Upper lobe of left lung (tissue), 6 donors: ENCODE results near the gene CCDC106. TPM values are rescaled to one million over a fixed set of nuclear protein-coding genes. Genes with fewer than 3 reads are reported as not detected.

Experiments used
- ATAC-seq, 2 donors: fragments of 200-7000 bp; cut with Tn5 transposase; one replicate each; pipeline ENCODE4 v1.9.1; 2022; ENCODE audit warnings: mild to moderate bottlenecking in 2 of 2, moderate library complexity in 2 of 2; ENCODE audit not compliant: low FRiP score in 2 of 2
- DNase-seq, 2 donors: peaks; one replicate each; pipeline ENCODE4 v3.0.0-alpha.2; 2019 to 2020
- H3K27ac ChIP-seq, 4 donors: fragments of 200-600 bp; sonication (generic); one replicate each; pipeline ENCODE4 v1.5.1; 2016 to 2019
- H3K27me3 ChIP-seq, 4 donors: fragments of 200-600 bp; sonication (generic); one replicate each; pipeline ENCODE4 v1.5.1; 2017 to 2019
- H3K36me3 ChIP-seq, 4 donors: fragments of 200-600 bp; sonication (generic); one replicate each; pipeline ENCODE4 v1.5.1; 2016 to 2019
- H3K4me1 ChIP-seq, 4 donors: fragments of 200-600 bp; sonication (generic); one replicate each; pipeline ENCODE4 v1.5.1; 2018 to 2019
- H3K4me3 ChIP-seq, 4 donors: fragments of 200-600 bp; sonication (generic); one replicate each; pipeline ENCODE4 v1.5.1; 2017 to 2019; ENCODE audit warnings: mild to moderate bottlenecking in 2 of 4, moderate library complexity in 1 of 4
- H3K9me3 ChIP-seq, 4 donors: fragments of 200-600 bp; sonication (generic); one replicate each; pipeline ENCODE4 v1.5.1; 2018 to 2019
- EP300 ChIP-seq, 4 donors: sonication (generic); formaldehyde crosslinking; IDR thresholded peaks; one replicate each; pipeline ENCODE4 v1.5.1; 2017; ENCODE audit warnings: antibody characterized with exemption in 4 of 4, control low read depth in 2 of 4
- POLR2A ChIP-seq, 4 donors: fragments of 450-650 bp; IDR thresholded peaks; one replicate each; pipeline ENCODE4 v1.5.1; 2016 to 2017; ENCODE audit warnings: antibody characterized with exemption in 4 of 4, mild to moderate bottlenecking in 2 of 4
- POLR2AphosphoS5 ChIP-seq, 2 donors: sonication (generic); formaldehyde crosslinking; IDR thresholded peaks; one replicate each; pipeline ENCODE4 v1.5.1; 2017; ENCODE audit warnings: antibody characterized with exemption in 2 of 2
- WGBS, 2 donors: methylation state at CpG; one replicate each; pipeline ENCODE4 v1.1.5; 2017 to 2018; 5-methylcytosine and 5-hydroxymethylcytosine counted together
- total RNA-seq, 6 donors: library from RNA; depleted of rRNA in 4 of 6; stranded (reverse); fragments of >200 nt in 4 of 6; gene quantifications; one replicate each; pipeline versions ENCODE4 v1.1.0 to v1.2.1, GENCODE V29; 2016 to 2021
- TF ChIP-seq, protein P1 (sequence below), 6 experiments: fragments of 450-650 bp in 4 of 6; fragments of 200-600 bp in 2 of 6; sonication (generic) in 2 of 6; IDR thresholded peaks; one replicate each; pipeline ENCODE4 v1.5.1; 2016 to 2019; ENCODE audit warnings: antibody characterized with exemption in 6 of 6
- donor health status: DM: no; HTN: no; CAD: no; lungs with moderate emphysema.
- donor health status: DM: no; HTN: yes; CAD: no; lungs with severe emphysema.

Gene CCDC106
- total RNA-seq, 6 donors from 2014 or later, result 15.3 to 44.0 (median 17.1) TPM

DNA sequence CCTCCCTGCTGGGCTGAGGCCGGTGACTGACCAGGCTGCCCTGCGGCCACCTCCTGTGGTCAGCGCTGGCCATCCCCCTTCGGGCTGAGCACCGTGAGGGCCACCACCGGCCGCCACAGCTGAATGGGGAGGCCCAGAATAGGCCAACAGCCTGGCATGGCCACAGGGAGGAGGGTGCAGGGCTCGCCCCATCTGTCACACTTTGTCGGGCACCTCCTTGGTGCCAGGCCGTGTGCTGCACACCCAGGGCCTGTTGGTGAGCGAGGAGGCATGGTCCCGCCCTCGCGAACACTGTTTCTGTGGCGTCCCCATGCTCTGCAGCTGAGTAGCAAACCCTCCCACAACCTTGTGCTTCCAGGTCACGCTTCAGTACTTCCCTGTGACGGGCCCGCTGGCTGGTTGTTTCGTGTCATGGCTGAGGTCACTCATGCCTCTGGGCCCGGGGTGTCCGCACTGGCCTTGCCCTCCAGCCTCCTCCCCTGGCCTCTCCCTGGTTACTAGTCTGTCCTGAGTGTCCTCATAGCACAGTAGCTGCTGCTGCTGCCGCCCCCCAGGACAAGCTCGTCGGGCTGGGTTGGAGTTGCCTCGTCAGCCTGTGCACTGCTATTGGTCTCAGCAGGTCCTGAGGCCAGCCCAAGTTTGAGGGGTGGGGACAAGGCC lies 42.2 kb downstream of the CCDC106 start:
- TF ChIP-seq POLR2AphosphoS5 (IDR thresholded peaks at IDR 0.05) (no peak), POLR2A (IDR thresholded peaks at IDR 0.05) (no peak), EP300 (IDR thresholded peaks at IDR 0.05) (no peak)
- TF ChIP-seq, protein P1, sequence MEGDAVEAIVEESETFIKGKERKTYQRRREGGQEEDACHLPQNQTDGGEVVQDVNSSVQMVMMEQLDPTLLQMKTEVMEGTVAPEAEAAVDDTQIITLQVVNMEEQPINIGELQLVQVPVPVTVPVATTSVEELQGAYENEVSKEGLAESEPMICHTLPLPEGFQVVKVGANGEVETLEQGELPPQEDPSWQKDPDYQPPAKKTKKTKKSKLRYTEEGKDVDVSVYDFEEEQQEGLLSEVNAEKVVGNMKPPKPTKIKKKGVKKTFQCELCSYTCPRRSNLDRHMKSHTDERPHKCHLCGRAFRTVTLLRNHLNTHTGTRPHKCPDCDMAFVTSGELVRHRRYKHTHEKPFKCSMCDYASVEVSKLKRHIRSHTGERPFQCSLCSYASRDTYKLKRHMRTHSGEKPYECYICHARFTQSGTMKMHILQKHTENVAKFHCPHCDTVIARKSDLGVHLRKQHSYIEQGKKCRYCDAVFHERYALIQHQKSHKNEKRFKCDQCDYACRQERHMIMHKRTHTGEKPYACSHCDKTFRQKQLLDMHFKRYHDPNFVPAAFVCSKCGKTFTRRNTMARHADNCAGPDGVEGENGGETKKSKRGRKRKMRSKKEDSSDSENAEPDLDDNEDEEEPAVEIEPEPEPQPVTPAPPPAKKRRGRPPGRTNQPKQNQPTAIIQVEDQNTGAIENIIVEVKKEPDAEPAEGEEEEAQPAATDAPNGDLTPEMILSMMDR (IDR thresholded peaks at IDR 0.05), result no peak
- peaks cover 54 to 99% (median 90%) of the 10 kb centered on the region in 4 donors for H3K36me3 ChIP-seq
- no peaks in the 10 kb centered on the region for H3K27me3 ChIP-seq
- no peak overlapping the region for H3K4me3 ChIP-seq
- ATAC-seq, result no peak
- H3K9me3 ChIP-seq, result no peaks in the 10 kb centered on the region
- peaks cover 0 to 14% (median 3%) of the 10 kb centered on the region in 4 donors for H3K4me1 ChIP-seq
- 93 to 97% methylated on average over 7 to 23 of the region's 25 CpGs for WGBS, 2 donors
- peak in 1 of 2 donors; percentile 66 for DNase-seq
- no peak overlapping the region for H3K27ac ChIP-seq

DNA sequence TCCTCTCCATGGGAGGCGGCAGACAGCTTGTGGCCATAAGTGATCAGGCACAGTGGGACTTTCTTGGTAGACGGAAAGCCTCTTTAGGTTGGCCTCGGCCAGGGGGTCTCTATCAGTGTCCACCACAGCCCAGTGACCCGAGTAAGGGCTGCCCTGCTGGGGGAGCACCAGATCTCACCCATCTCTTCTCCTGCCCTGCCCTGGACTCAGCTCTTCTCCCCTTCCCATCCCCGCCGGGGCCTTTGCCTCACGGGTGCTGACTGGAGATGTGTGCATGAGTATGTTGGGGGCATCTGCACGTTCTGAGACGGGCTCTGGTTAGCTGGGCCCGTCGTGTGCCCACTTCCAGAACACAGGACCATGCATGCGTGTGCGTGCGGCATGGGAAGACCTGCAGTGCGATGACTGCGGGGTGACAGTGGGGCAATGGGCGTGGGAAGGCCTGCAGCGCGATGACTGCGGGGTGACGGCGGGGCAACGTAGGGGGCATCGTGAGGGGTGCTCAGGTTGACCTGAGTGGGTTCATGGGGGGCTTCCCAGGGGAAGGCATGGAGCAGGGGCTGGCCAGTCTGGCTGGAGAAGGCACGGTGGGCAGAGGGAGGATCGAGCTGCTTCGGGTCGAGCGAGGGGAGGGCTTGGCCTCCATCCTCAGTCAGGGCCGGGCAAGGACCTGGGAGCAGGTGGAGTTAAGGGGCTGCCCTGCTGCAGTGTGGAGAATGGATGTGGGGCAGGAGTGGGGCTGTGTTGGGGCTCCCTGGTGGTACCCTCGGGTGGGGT lies 42.9 kb downstream of the CCDC106 start:
- TF ChIP-seq POLR2AphosphoS5 (IDR thresholded peaks at IDR 0.05), result no peak
- no peak for TF ChIP-seq EP300 (IDR thresholded peaks at IDR 0.05)
- TF ChIP-seq, protein P1 (IDR thresholded peaks at IDR 0.05), result no peak
- TF ChIP-seq POLR2A (IDR thresholded peaks at IDR 0.05), result no peak
- H3K27ac ChIP-seq, result no peak overlapping the region
- no peak overlapping the region for H3K4me3 ChIP-seq
- peaks cover 0 to 7% (median 2%) of the 10 kb centered on the region in 4 donors for H3K4me1 ChIP-seq
- H3K36me3 ChIP-seq, result peaks cover 54 to 99% (median 90%) of the 10 kb centered on the region in 4 donors
- 96% methylated on average over 26 to 31 of the region's 31 CpGs for WGBS, 2 donors
- ATAC-seq, result no peak
- H3K27me3 ChIP-seq, result no peaks in the 10 kb centered on the region
- H3K9me3 ChIP-seq, result no peaks in the 10 kb centered on the region
- peak in 1 of 2 donors; percentile 59 for DNase-seq

- TF ChIP-seq POLR2AphosphoS5 (IDR thresholded peaks at IDR 0.05) (no peak), EP300 (IDR thresholded peaks at IDR 0.05) (no peak), POLR2A (IDR thresholded peaks at IDR 0.05) (no peak)
- TF ChIP-seq, protein P1 (IDR thresholded peaks at IDR 0.05), result no peak
- H3K4me1 ChIP-seq, result peaks cover 0 to 4% (median 0%) of the 10 kb centered on the region in 4 donors
- H3K36me3 ChIP-seq, result peaks cover 56 to 99% (median 92%) of the 10 kb centered on the region in 4 donors
- H3K4me3 ChIP-seq, result no peak overlapping the region
- WGBS, 2 donors, result 93 to 96% methylated on average over 22 to 31 of the region's 31 CpGs
- DNase-seq, result peak in 1 of 2 donors; percentile 61
- ATAC-seq, result no peak
- no peaks in the 10 kb centered on the region for H3K9me3 ChIP-seq
- H3K27me3 ChIP-seq, result no peaks in the 10 kb centered on the region
- no peak overlapping the region for H3K27ac ChIP-seq
These were observed 43.8 kb downstream of the CCDC106 start for GRCh38 chr19:55691561-55692481.

GRCh38 chr19:55692681-55693081 lies 44.7 kb downstream of the CCDC106 start:
- no peak for ATAC-seq
- H3K36me3 ChIP-seq, result peaks cover 56 to 100% (median 90%) of the 10 kb centered on the region in 4 donors
- H3K27me3 ChIP-seq, result no peaks in the 10 kb centered on the region
- no peaks in the 10 kb centered on the region for H3K9me3 ChIP-seq
- DNase-seq, result peak in 1 of 2 donors; percentile 62
- no peaks in the 10 kb centered on the region for H3K4me1 ChIP-seq
- WGBS, 2 donors, result 96 to 100% methylated on average over 8 to 19 of the region's 19 CpGs
- no peak overlapping the region for H3K27ac ChIP-seq
- no peak overlapping the region for H3K4me3 ChIP-seq
- TF ChIP-seq POLR2AphosphoS5 (IDR thresholded peaks at IDR 0.05), result no peak
- TF ChIP-seq EP300 (IDR thresholded peaks at IDR 0.05), result no peak
- TF ChIP-seq POLR2A (IDR thresholded peaks at IDR 0.05), result no peak
- TF ChIP-seq, protein P1 (IDR thresholded peaks at IDR 0.05), result no peak
